Liver (tissue), 9 donors: Measurements from ENCODE around the gene LMOD2. TPM values are rescaled to one million over a fixed set of nuclear protein-coding genes. Genes with fewer than 3 reads are reported as not detected.

Source experiments
- DNase-seq: peaks from one replicate; pipeline ENCODE4 v3.0.0-alpha.2; 2017; ENCODE audit warnings: low spot score
- H3K27ac ChIP-seq, 2 donors: one replicate each; pipeline ENCODE4 v1.7.0; 2013; ENCODE audit warnings: inconsistent platforms in 2 of 2, low read length in 2 of 2, control low read depth in 1 of 2, low read depth in 1 of 2, mild to moderate bottlenecking in 1 of 2
- H3K27me3 ChIP-seq, 4 donors: one replicate each; pipeline versions ENCODE4 v1.6.1 to v1.7.0; 2013; ENCODE audit warnings: low read length in 3 of 4, inconsistent platforms in 1 of 4, mild to moderate bottlenecking in 1 of 4, moderate library complexity in 1 of 4; ENCODE audit not compliant: control insufficient read depth in 4 of 4, insufficient read depth in 4 of 4
- H3K36me3 ChIP-seq, 4 donors: one replicate each; pipeline versions ENCODE4 v1.6.1 to v1.7.0; 2013; ENCODE audit warnings: low read length in 3 of 4, mild to moderate bottlenecking in 3 of 4, low read depth in 1 of 4, moderate library complexity in 1 of 4; ENCODE audit not compliant: control insufficient read depth in 4 of 4, insufficient read depth in 3 of 4
- H3K4me1 ChIP-seq, 4 donors: one replicate each; pipeline versions ENCODE4 v1.6.1 to v1.7.0; 2013; ENCODE audit warnings: low read length in 3 of 4, mild to moderate bottlenecking in 3 of 4, moderate library complexity in 1 of 4; ENCODE audit not compliant: control insufficient read depth in 4 of 4, insufficient read depth in 4 of 4
- H3K4me3 ChIP-seq, 3 donors: one replicate each; pipeline versions ENCODE4 v1.6.1 to v1.7.0; 2013; ENCODE audit warnings: low read length in 3 of 3, control low read depth in 1 of 3, low read depth in 1 of 3, mild to moderate bottlenecking in 1 of 3
- H3K9ac ChIP-seq, 2 donors: one replicate each; pipeline ENCODE4 v1.7.0; 2013; ENCODE audit warnings: low read length in 2 of 2, mild to moderate bottlenecking in 2 of 2, moderate library complexity in 2 of 2, control low read depth in 1 of 2, low read depth in 1 of 2
- H3K9me3 ChIP-seq, 4 donors: one replicate each; pipeline versions ENCODE4 v1.6.1 to v1.7.0; 2013; ENCODE audit warnings: low read length in 3 of 4; ENCODE audit not compliant: control insufficient read depth in 4 of 4
- ATF3 ChIP-seq: IDR thresholded peaks from 2 replicates; pipeline ENCODE4 v1.6.1; 2016; ENCODE audit warnings: antibody characterized with exemption
- CTCF ChIP-seq: fragments of 150-350 bp; IDR thresholded peaks from 2 replicates; pipeline ENCODE4 v1.5.1; 2017; ENCODE audit warnings: improper control_type of control experiment, low read depth, low read length; ENCODE audit not compliant: missing input control
- EGR1 ChIP-seq, 2 donors: IDR thresholded peaks; 2 replicates each; pipeline ENCODE4 v1.6.1; 2016 to 2018; ENCODE audit warnings: antibody characterized with exemption in 2 of 2, low read depth in 2 of 2
- HNF4A ChIP-seq, 2 donors: conservative IDR thresholded peaks; 2 replicates each; pipeline ENCODE4 v1.6.1; 2016; ENCODE audit warnings: antibody characterized with exemption in 2 of 2, mild to moderate bottlenecking in 2 of 2
- NR2F2 ChIP-seq: IDR thresholded peaks from 2 replicates; pipeline ENCODE4 v1.6.1; 2016; ENCODE audit warnings: antibody characterized with exemption
- RAD21 ChIP-seq, 2 donors: IDR thresholded peaks; 2 replicates each; pipeline ENCODE4 v1.6.1; 2016; ENCODE audit warnings: antibody characterized with exemption in 2 of 2, mild to moderate bottlenecking in 2 of 2
- REST ChIP-seq: IDR thresholded peaks from 2 replicates; pipeline ENCODE4 v1.6.1; 2016; ENCODE audit warnings: antibody characterized with exemption, mild to moderate bottlenecking
- RXRA ChIP-seq, 2 donors: IDR thresholded peaks; 2 replicates each; pipeline ENCODE4 v1.6.1; 2017 to 2018; ENCODE audit warnings: antibody characterized with exemption in 2 of 2, mild to moderate bottlenecking in 1 of 2
- SP1 ChIP-seq: IDR thresholded peaks from 2 replicates; pipeline ENCODE4 v1.6.1; 2018; ENCODE audit warnings: antibody characterized with exemption, mild to moderate bottlenecking
- YY1 ChIP-seq: IDR thresholded peaks from 2 replicates; pipeline ENCODE4 v1.6.1; 2016; ENCODE audit warnings: antibody characterized with exemption, mild to moderate bottlenecking
- ZBTB33 ChIP-seq: IDR thresholded peaks from 2 replicates; pipeline ENCODE4 v1.6.1; 2016; ENCODE audit warnings: antibody characterized with exemption
- WGBS: extraction: QIAGEN DNeasy Blood & Tissue Kit; methylation state at CpG from one replicate; pipeline ENCODE4 v1.1.7; 2013; 5-methylcytosine and 5-hydroxymethylcytosine counted together
- polyA plus RNA-seq, 2 donors: library from polyadenylated mRNA; stranded (reverse) in 1 of 2; unstranded in 1 of 2; fragments of 200-250 nt in 1 of 2; fragments of >200 nt in 1 of 2; fragmentation: Nextera tagmentation in 1 of 2; extraction: Ambion mirVana in 1 of 2; gene quantifications; one replicate each; pipeline versions ENCODE4 v1.2.1 to v1.2.3, GENCODE V29; 2013 to 2015
- total RNA-seq, 2 donors: library from RNA; depleted of rRNA; stranded (reverse); fragments of >200 nt; gene quantifications; one replicate each; pipeline ENCODE4 v1.2.3, GENCODE V29; 2014
- donor health status: healthy.
- donor health status: healthy.
- donor health status: healthy.
- donor health status: healthy.
- donor health status: healthy.

The LMOD2 gene
- total and polyA plus RNA-seq, 4 donors, result not detected

GRCh38 chr7:123645516-123645915 is 10.2 kb upstream of the LMOD2 start:
- Histone ChIP-seq H3K4me3 (no peak overlapping the region), H3K4me1 (peaks cover 0 to 13% (median 9%) of the 10 kb centered on the region in 4 donors), H3K27me3 (no peaks in the 10 kb centered on the region), H3K9ac (no peak overlapping the region), H3K9me3 (no peaks in the 10 kb centered on the region), H3K27ac (no peak overlapping the region), H3K36me3 (no peaks in the 10 kb centered on the region)
- DNase-seq, result no peak
- WGBS, result 42% methylated on average over 3 of the region's 3 CpGs
- TF ChIP-seq EGR1 (IDR thresholded peaks at IDR 0.05; ENCODE audit: low read depth in 2 of 2), result no peak
- peak; percentile 43 for TF ChIP-seq NR2F2
- no peak for TF ChIP-seq REST
- no peak for TF ChIP-seq CTCF
- no peak for TF ChIP-seq ZBTB33
- TF ChIP-seq YY1, result peak; percentile 41
- TF ChIP-seq ATF3, result no peak
- TF ChIP-seq HNF4A (conservative IDR thresholded peaks at IDR 0.05), result peak; percentile 44 to 51
- TF ChIP-seq RAD21 (IDR thresholded peaks at IDR 0.05), result peak; percentile 12 to 25
- peak; percentile 48 for TF ChIP-seq SP1
- peak; percentile 58 to 67 for TF ChIP-seq RXRA (IDR thresholded peaks at IDR 0.05)

- no peak overlapping the region for H3K4me3 ChIP-seq
- no peak for DNase-seq
- TF ChIP-seq ZBTB33, result no peak
- no peak overlapping the region for H3K27ac ChIP-seq
- no peak overlapping the region for H3K9ac ChIP-seq
- no peaks in the 10 kb centered on the region for H3K27me3 ChIP-seq
- H3K9me3 ChIP-seq, result no peaks in the 10 kb centered on the region
- H3K36me3 ChIP-seq, result no peaks in the 10 kb centered on the region
- 94% methylated on average over 7 of the region's 7 CpGs for WGBS
- H3K4me1 ChIP-seq, result peaks cover 0 to 13% (median 9%) of the 10 kb centered on the region in 4 donors
Measured at GRCh38 chr7:123647106-123647730, 8.4 kb upstream of the LMOD2 start.
